ENCODE results near the gene PADI1. TPM values are rescaled to one million over a fixed set of nuclear protein-coding genes. Genes with fewer than 3 reads are reported as not detected.
A peak's percentile ranks its signal among the peaks of the same experiment; 100 is the strongest.

Gene PADI1
- total and polyA plus RNA-seq, 7 donors, result not detected

DNA sequence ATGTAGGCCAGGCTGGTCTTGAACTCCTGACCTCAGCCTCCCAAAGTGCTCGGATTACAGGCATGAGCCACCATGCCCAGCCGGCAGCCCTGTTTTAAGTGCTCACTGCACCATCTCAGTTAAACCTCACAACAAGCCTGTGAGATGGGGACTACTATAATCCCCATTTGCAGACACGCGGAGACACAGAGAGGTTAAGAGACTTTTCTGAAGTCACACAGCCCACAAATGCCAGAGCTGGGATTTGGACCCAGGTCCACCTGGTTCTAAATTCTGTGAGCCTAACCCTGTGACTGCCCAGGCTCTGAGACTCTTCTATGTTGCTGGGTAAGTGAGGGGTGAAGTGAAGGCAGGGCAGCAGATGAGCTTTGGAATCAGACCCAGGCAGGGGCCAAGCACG lies 6.4 kb downstream of the PADI1 start:
- no peak for DNase-seq

DNA sequence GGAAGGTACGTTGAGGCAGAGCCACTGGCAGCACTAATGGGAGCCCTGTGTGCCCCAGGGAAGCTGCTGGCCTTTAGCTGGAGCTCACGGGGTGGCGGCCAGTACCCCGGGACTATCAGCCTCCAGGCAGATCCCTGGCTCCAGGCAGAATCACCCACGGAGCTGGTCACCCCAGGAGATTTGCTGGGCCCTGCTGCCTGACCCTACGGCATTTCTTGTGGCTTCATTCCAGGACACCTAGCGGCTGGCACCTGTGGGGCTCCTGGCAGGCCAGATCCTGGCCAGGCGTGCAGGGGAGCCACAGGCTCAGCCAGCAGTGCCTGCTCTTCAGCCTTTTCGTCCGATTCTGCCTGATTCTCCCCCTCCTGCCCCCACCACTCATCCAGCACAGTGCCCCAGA lies 7.1 kb downstream of the PADI1 start:
- peak in 1 of 2 donors; percentile 26 for DNase-seq
- Histone ChIP-seq H3K27me3 (ENCODE audit: insufficient read depth in 3 of 3, low read length in 2 of 3) (peaks cover 0 to 34% (median 10%) of the 10 kb centered on the region in 3 donors), H3K27ac (no peak overlapping the region), H3K4me1 (no peaks in the 10 kb centered on the region), H3K4me3 (no peak overlapping the region), H3K36me3 (ENCODE audit: insufficient read depth in 1 of 2, low read depth in 1 of 2) (no peaks in the 10 kb centered on the region), H3K9me3 (no peaks in the 10 kb centered on the region)
- ATAC-seq, result no peak
- TF ChIP-seq, protein P1, sequence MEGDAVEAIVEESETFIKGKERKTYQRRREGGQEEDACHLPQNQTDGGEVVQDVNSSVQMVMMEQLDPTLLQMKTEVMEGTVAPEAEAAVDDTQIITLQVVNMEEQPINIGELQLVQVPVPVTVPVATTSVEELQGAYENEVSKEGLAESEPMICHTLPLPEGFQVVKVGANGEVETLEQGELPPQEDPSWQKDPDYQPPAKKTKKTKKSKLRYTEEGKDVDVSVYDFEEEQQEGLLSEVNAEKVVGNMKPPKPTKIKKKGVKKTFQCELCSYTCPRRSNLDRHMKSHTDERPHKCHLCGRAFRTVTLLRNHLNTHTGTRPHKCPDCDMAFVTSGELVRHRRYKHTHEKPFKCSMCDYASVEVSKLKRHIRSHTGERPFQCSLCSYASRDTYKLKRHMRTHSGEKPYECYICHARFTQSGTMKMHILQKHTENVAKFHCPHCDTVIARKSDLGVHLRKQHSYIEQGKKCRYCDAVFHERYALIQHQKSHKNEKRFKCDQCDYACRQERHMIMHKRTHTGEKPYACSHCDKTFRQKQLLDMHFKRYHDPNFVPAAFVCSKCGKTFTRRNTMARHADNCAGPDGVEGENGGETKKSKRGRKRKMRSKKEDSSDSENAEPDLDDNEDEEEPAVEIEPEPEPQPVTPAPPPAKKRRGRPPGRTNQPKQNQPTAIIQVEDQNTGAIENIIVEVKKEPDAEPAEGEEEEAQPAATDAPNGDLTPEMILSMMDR (IDR thresholded peaks at IDR 0.05), result no peak
- 63 to 69% (median 64%) methylated on average over 9 to 10 of the region's 10 CpGs for WGBS, 3 donors
- intact Hi-C loops (cut with DNase I), result no loop called here

More for the DNA sequence above, 6.4 kb downstream of the PADI1 start:
- intact Hi-C loops (cut with DNase I), result no loop called here
- no peaks in the 10 kb centered on the region for H3K4me1 ChIP-seq
- no peak for ATAC-seq
- WGBS, 3 donors, result 84 to 95% (median 89%) methylated on average over 5 of the region's 5 CpGs
- H3K9me3 ChIP-seq, result no peaks in the 10 kb centered on the region
- peaks cover 0 to 31% (median 10%) of the 10 kb centered on the region in 3 donors for H3K27me3 ChIP-seq (ENCODE audit: insufficient read depth in 3 of 3, low read length in 2 of 3)
- TF ChIP-seq, protein P1 (IDR thresholded peaks at IDR 0.05), result no peak
- H3K36me3 ChIP-seq (ENCODE audit: insufficient read depth in 1 of 2, low read depth in 1 of 2), result no peaks in the 10 kb centered on the region
- no peak overlapping the region for H3K27ac ChIP-seq
- no peak overlapping the region for H3K4me3 ChIP-seq

GRCh38 chr1:17212487-17213121 lies 7.7 kb downstream of the PADI1 start:
- Histone ChIP-seq H3K4me1 (no peaks in the 10 kb centered on the region), H3K9me3 (no peaks in the 10 kb centered on the region), H3K27me3 (ENCODE audit: insufficient read depth in 3 of 3, low read length in 2 of 3) (peaks cover 0 to 34% (median 10%) of the 10 kb centered on the region in 3 donors), H3K36me3 (ENCODE audit: insufficient read depth in 1 of 2, low read depth in 1 of 2) (no peaks in the 10 kb centered on the region), H3K4me3 (no peak overlapping the region), H3K27ac (no peak overlapping the region)
- 20 to 25% (median 21%) methylated on average over 13 of the region's 13 CpGs for WGBS, 3 donors
- DNase-seq, result peak; percentile 26 to 53
- TF ChIP-seq, protein P1 (IDR thresholded peaks at IDR 0.05), result no peak
- no peak for ATAC-seq
- intact Hi-C loops (cut with DNase I), result no loop called here

GRCh38 chr1:17213148-17213781 lies 8.3 kb downstream of the PADI1 start:
- Histone ChIP-seq H3K36me3 (ENCODE audit: insufficient read depth in 1 of 2, low read depth in 1 of 2) (no peaks in the 10 kb centered on the region), H3K27ac (no peak overlapping the region), H3K4me3 (no peak overlapping the region), H3K4me1 (no peaks in the 10 kb centered on the region), H3K9me3 (no peaks in the 10 kb centered on the region), H3K27me3 (ENCODE audit: insufficient read depth in 3 of 3, low read length in 2 of 3) (peaks cover 0 to 36% (median 8%) of the 10 kb centered on the region in 3 donors)
- peak in 1 of 2 donors; percentile 3 for DNase-seq
- TF ChIP-seq, protein P1 (IDR thresholded peaks at IDR 0.05), result no peak
- 33 to 38% (median 35%) methylated on average over 13 of the region's 13 CpGs for WGBS, 3 donors
- ATAC-seq, result no peak
- intact Hi-C loops (cut with DNase I), result no loop called here
